GM19438 (cell line): ENCODE measurements around the gene CDC14B.
"Not testable (repeated sequence)": the region's sequence is repeated elsewhere in the genome, so short reads cannot be mapped to it uniquely, and the experiment has no call there.

Experiments used
- ATAC-seq: cut with Tn5 transposase; IDR thresholded peaks from one replicate; pipeline ENCODE4 v1.9.1; 2021; ENCODE audit warnings: low read depth; ENCODE audit not compliant: unreplicated experiment

CDC14B gene

DNA sequence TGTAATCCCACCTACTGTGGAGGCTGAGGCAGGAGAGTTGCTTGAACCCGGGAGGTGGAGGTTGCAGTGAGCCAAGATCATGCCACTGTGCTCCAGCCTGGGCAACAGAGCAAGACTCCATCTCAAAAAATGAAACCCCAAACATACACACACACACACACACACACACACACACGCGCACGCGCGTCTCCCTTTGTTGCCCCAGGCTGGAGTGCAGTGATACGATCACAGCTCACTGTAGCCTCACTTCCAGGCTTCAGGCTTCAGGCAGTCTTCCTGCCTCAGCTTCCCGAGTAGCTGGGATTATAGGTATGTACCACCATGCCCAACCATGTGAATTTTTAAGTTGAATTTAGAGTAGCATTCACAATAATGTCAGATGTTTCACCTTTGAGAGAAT, 13.9 kb upstream of the CDC14B start:
- not testable (repeated sequence) for ATAC-seq

DNA sequence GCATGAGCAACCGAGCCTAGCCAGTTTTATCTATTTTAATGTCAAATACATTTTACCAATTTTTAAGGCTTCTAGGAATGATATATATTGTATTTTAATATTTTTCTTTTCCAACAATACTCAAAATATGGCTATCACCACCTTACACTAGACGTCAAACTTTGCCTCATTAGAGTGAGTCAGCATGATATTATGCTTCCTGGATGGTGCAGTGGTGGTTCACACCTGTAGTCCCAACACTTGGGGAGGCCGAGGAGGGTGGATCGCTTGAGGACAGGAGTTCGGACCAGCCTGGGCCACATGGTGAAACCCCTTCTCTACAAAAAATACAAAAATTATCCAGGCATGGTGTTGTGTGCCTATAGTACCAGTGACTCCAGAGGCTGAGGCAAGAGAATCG, 7.3 kb upstream of the CDC14B start:
- ATAC-seq: no peak

DNA sequence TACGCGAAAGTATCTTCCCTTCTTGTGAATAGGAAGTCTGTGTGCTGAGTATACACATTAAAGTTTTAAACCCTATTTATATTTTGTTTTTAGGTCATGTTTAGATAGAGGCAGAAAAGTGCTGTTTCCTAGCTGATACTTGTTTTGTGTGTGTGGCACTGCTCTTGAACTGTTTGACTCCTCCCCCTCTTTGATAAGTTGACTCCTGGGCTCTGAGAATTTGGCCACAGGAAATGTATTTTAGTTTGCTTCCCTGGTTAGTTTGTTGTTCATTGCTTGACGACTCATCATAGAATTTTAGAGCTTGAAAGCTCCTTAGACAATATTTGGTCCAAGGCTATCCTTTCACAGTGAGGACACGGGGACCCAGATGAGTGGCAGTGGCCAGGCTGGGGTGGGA, 2.0 kb upstream of the CDC14B start:
- no peak for ATAC-seq

DNA sequence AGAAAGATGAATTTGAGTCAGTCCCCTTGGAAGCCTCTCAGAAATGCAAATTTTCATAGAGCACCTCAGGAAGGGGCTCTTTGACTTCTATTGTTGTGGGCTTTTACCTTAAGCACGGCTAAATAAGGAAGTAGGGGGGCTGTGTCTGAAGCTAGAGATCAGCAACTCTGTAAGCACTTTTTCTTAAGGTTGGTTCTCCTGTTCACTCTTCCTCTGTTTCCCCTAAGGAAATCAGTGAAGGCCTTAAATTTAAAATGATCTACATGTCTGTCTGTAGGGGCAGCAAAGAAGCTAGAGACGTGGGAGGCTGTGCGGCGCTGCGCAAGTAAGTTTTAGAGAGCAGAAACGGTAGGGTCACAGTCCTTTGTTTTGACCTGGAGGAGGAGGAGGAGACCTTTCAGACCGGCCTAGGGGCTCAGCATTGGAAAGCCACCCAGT, 1.2 kb upstream of the CDC14B start:
- ATAC-seq: no peak

DNA sequence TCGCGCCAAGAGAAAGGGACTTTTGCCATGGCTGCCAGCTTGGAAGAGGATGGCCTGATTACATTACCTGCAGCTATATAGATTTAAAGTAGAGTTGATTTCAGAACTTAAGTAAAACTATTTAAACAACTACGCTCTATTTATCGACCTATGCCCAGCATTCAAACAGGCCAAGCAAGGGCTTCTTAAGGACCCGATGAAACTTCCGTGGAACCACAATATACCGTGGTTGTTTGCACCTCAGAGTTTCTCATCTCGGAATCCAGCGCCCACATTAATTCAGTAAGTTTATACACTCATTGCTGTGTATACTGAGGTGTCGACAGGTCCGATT, 505 bp upstream of the CDC14B start:
- no peak for ATAC-seq

DNA sequence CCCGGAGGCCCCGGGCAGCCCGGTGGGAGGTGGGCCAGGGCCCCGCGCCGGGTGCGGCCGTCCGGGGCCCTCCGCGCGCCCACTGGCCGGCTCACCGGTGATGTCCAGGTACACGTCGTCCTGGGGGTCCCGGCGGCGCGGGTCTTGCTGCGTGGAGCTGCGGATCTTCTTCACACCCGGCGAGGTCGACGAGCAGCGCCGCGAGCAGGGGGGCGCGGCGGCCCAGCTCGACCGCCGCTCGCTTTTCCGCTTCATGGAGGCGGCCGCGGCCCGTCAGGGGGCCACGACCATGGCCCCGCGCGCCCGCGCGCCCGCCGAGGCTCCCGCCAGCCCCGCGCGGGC, 548 bp downstream of the CDC14B start:
- no peak for ATAC-seq

DNA sequence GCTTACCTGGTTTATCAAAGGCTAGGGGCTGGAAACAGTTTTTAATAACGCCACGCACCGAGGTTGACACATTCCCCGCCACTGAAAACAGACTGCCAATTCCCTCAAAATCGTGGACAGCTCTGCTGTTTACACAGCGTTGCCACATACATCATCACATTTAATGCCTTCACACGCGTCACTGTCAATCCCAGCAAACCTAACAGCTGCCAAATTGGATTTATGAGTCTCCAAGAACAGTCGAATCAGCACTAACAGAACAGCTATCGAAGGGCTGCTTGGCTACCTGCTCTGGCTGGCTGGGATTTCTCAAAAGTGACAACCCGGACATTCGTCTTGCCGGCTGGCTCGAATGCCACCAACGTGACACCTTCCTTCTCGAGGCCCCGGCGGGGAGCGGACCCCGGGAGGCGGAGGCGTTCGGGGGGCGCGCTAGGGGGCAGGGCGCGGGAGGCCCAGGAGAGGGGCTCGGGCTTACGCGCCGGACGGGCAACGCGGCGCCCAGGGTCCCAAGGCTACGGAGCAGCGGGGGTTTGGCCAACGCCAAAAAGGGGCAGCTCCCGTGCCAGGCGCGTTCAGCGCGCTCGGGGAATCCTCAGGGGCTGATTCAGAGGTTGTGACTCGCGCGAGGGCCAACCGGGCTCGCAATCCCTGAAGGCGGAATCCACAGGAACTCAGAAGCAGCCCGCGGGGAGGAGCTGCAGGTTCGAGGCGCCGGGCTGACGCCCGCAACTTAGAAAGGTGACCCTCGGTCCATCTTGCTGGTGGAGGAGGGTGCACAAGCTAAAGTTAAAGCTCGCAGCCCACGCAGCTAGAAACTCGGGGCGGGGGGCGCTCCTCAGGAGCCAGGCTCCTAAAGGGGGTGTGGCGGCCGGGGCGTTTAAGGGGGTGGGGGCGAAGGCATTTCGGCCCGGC, 1.2 kb downstream of the CDC14B start:
- no peak for ATAC-seq

DNA sequence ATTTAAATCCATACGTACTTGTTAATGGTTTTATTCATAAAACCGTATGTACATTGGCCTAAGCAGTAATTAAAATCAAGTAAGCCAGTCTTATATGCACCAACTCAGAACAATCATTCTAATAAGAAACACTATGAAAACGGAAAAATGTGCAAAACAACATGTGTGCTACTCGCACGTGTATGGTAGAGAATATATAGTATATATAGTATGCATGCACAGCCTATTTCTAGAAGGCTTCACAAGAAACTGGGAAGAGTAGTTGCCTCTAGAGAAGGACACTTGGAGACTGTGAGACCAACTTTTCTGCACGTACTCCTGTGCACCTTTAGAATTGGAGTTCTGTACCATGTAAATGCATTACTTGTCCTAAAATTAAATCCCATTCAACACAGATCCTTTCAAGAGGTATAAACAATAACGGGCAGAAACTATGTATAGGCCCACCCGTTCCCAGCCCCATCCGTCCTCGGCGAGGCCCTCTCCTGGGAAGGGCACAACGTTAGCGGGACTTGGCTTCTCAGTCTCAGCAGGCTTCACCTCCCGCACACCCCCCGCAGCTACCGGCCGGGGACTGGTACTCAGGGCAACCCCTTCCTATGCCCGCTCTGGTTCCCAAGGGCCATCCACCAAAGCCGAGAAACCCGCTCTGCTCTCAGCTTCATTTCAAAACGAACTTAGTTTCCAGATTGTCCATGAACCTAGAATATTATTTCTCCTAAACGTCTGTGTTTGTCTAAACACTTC, 2.0 kb downstream of the CDC14B start:
- ATAC-seq: no peak

DNA sequence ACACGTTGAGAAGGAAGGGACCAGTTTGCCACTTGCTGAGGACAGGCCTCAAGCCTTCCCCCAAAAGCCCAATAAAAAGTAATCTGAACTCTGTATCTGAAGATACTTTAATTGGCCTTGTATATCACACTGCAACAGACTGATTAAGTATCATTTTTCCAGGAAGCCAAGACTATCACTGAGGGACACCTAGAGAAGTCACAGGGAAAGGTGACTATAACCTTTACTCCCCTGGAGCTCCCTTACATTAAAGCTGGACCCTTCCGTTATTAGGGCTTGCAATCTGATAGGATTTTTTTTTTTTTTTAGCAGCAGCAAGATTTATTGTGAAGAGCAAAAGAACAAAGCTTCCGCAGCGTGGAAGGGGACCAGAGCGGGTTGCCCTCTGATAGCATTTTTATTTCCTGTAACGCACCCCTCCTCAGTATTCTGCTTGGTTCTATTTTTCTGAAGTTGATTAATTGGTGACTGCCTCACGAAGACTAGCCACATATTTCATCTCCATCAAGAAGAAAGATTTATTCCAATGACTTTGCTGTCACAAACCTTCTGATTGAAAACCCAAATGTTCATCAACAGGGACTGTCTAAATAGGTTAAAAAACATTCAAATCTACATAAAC, 2.7 kb downstream of the CDC14B start:
- ATAC-seq: no peak

DNA sequence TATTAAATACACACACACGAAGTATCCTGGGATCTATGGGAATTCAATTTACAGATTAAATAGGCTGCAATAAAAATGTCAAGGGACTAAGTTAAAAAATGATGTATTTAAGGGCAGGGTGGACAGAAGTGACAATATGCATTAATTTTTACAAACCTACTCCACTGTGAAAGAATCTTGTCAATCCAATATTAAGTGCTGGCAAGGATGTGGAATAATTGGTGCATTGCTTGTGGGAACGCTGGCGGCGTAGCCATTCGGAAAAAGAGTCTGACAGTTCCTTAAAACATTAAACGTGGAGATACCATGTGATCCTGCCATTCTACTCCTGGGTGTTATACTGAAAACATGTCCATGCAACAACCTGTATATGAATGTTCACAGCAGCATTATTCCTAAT, 4.2 kb downstream of the CDC14B start:
- ATAC-seq: no peak

DNA sequence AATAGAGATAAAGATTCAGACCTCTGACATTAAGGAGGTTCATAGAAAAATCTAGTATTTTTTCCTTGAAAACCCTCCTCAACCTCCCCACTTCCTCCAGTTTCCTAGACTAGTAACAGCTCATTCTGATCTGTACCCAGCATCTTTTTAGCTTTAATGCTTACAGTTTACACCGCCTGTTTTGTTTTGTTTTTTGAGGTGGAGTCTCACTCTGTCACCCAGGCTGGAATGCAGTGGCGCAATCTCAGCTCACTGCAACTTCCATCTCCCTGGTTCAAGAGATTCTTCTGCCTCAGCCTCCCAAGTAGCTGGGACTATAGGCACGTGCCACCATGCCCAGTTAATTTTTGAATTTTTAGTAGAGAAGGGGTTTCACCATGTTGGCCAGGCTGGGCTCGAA, 5.0 kb downstream of the CDC14B start:
- not testable (repeated sequence) for ATAC-seq

DNA sequence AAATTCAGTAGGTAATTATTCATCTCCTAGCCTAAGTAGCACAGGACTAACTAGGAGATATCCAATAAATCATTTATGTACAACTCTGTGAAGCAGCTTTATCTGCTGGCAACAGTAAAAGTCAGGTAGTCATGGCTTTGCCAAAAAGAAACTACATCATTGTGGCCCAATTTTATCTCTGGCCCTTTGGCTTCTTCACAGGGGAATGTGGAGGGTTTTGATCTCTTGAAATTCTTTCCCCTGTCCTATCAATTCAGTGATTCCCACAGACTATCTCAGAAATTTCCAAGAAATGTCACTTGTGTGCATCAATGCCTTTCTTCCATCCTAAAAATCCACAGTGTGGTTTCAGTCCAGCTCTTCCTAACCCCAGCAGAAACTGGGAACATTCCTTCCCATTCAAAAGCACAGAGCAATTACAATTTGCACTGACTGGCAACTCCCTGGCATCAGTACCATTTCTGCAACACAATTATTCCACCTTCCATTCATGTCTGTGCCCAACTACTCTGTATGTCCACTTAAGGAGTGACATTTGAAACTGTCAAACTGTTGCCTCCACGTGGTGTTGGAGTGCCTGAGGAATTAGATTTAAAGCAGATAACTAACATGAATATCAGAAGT, 6.6 kb downstream of the CDC14B start:
- ATAC-seq: no peak

DNA sequence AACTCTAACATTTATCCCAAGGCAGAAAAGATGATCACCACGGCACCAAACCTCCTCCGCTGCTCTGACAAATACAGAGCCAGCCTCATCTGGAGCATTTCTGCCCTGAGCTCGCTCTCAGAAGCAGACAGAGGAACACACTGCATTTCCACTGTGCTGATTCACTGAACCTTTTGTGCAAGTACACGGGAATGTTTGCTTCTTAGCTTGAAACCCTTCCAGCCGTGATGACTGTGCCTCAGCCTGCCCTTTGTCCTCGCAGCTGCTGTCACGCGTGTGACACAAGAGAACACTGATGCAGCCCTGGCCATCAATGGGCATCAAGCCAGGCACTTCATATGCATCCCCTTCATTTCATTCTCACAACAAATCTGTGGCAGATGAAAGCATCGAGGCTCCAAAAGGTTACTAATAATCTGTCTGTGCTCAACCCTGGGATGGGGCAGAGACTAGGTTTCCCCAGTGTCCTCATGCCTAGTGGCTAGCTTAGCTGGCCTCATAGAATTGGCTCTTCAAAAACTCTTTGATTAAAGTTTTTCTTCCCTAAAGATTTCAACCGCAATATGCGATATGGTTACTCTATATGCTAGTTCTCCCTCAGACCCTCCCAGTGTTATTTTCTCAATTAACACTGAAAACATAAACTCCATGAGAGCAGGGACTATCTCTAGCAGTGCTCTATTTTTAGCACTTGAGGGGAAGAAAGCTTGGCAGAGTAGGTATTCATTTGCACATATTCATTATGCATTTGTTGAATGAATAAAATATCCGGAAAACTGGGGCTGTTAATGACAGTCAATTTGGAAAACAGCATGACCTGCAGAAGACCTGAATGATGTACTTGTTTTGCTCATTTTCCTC, 7.3 kb downstream of the CDC14B start:
- no peak for ATAC-seq

DNA sequence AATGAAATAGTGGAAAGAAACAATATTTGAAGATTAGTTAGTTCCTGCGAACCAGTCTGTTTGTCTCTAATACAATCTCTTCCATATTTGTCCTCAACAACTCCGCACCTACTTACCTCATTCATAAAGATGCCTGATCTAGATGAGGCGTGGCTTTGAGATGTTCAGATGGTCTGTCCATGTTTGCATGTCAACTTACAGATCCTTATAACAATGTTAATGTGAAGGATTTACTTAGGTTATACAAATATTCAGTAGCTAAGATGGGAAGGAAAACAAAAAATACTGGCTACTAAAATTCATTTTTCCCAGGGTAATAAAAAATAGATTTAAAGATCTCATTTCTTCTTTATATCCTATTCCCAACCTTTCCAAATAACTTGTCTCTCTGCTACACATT, 8.3 kb downstream of the CDC14B start:
- no peak for ATAC-seq

DNA sequence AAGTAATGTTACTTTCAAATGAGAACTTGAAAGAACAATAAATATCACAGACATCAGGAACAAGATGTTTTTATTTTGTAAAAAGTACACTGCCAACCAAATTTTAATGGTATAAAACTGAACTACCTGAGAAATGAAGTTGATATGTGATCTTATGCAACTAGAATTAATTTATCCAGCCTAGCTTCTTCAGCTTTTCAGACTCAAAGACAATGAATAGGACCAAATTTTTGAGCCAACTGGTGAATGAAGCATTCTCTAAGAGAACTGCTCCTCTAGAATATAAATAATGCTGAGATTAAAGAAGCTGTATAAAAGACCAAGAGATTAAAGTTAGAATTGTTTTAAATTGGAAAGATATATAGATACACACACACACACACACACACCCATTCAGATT, 9.9 kb downstream of the CDC14B start:
- ATAC-seq: no peak

DNA sequence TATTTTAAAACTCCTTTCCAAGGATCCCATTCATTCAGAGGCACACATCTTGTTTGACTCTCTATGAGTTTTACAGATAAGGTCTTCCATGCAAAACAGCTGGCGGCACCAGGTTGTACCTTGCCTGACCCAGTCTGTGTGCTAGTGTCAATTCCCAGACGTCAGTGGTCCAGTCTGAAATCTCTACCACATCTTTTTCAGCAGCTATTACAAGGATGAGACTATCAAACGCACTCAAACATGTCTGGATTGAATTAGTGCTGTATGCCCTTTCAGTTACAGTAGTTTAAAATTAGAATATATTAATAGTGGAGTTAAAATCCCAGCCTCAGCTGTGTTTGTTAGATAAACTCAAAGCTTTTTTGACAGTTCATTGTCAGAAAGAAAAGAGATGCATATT, 11.7 kb downstream of the CDC14B start:
- no peak for ATAC-seq

DNA sequence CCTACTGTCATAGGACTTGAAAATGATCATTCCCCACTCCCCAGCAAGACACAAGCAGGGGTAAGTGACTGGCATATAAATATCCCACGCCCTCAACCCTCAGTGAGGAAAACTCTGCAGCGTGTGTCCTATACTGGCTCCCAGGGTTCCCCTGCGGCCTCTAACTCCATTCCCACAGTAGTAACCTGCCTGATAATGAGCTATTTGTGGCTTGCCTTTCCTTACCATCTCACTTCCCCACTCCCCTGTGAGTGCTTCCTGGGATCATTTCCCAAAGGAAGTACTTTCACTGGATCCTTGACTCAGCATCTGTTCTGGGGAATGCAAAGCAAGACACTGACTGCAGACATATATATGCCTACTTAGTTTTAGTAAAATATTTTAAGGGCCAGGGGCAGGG, 14.3 kb downstream of the CDC14B start:
- ATAC-seq: no peak

DNA sequence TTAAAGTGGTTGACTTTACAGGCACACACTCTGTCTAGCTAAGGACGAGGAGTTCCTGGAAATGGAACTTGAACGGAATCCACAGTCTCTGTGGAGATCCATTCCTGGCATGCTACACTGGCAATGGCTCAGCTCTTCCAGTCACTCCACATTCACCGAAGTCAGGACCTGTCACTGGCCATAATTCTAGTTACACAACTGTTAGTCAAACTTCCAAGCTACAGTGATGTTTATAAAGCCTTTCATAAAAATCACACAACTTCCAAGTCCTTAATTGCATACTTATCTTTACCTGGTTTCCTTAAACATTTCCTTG, 15.7 kb downstream of the CDC14B start:
- ATAC-seq: no peak

DNA sequence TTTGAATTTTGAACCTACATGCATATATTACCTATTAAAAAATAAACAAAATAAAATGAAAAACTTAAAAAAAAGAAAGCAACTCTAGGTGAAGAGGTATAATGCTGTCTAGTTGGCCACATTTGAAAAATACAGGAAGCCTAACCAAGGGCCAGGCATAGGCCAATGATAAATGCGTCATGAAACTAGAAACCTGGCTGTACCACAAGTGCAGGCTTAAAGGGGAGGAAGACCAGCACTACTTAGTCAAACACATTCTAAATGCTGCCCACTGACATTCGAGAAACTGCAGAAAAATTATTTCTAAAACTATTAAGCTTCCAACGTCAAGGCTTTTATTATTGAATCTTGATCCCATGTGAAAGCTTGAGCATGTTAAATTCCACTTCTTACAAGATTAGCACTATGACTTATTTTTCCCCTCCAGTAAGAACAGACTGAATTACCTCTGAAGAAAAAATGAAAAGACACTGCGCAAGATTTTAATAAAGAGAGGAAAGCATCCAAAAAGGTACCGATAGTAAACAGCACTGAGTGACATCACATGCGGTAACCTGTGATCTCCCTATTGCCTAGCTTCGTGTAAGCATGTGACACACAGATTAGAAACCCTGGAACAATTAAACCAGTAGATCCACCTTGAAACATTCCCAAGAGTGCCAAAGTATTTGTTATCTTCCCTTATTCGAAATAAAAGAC, 16.2 kb downstream of the CDC14B start:
- no peak for ATAC-seq

DNA sequence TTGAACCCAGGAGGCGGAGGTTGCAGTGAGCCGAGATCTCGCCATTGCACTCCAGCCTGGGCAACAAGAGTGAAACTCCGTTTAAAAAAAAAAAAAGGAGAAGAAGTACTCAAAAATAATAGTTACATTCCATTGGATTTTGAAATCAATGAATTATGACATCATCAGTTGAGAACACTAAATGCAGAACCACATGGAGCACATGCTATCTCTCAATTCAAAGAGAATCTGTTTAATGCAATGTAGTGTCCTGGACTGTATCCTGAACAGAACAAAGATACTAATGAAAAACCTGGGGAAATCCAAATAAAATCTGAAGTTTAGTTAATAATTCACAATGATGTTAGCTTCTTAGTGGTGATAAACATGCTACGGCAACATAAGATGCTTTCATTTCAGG, 20.3 kb downstream of the CDC14B start:
- ATAC-seq: no peak
